Myocyte (in vitro differentiated cells): ENCODE results near the gene FYB2. TPM values are rescaled to one million over a fixed set of nuclear protein-coding genes. Genes with fewer than 3 reads are reported as not detected.

ENCODE experiments used
- DNase-seq: peaks from one replicate; pipeline ENCODE4 v3.0.0-alpha.2; 2012; ENCODE audit warnings: low read depth
- total RNA-seq: library from RNA; depleted of rRNA; stranded (reverse); fragments of >200 nt; gene quantifications from 2 replicates; pipeline ENCODE4 v1.2.3, GENCODE V29; 2014

The FYB2 gene
- total RNA-seq, 1 donor from 2014 or later, result not detected

DNA sequence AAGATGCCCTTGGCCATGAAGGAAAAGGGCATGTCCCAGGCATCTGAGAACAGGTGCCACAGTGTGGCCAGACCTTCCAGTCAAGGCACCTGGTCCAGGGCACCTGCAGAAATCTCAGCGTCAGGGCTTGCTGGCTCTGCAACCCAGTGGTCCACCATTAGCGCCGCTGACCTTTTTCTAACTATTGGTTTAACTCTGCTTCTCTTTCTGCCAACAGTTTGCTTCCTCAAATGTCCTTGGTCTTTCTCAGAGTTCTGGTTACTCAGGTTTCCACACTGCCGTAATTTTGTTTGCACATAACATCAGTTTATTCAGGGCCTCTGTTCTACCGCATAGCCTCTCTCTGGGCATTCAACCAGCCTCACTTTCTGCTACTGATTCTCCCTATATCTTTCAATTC is 16.5 kb upstream of the FYB2 start:
- DNase-seq, result no peak

DNA sequence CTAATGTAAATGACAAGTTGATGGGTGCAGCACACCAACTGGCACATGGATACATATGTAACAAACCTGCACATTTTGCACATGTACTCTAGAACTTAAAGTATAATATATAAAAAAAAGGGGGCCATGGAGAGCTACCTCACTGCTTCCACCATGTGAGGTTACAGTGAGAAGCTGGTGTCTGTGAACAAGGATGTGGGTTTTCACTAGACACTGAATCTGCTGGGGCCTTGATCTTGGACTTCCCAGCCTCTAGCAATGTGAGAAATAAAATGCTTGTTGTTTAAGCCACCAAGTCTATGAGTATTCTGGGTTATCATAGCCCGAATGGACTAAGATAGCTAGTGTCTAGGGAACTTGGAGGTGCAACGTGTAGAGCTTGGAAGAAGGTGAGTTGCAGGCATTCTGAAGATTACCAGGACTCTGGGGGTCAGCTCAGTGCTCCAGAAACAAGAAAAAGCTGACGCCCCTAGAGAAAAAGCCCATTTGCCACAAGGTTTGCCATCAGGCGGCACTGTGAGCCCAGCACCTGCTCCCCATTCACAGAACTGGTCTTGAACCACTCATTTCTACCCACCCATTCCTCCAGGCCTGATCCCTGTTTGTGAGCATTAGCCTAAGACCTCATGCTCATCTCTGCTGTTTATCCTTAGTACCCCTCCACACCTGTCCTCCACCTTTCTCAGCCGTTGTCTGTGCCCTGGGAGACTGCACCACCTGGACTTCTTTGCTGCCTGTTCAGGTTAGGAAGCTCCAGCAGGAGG is 15.1 kb upstream of the FYB2 start:
- no peak for DNase-seq

DNA sequence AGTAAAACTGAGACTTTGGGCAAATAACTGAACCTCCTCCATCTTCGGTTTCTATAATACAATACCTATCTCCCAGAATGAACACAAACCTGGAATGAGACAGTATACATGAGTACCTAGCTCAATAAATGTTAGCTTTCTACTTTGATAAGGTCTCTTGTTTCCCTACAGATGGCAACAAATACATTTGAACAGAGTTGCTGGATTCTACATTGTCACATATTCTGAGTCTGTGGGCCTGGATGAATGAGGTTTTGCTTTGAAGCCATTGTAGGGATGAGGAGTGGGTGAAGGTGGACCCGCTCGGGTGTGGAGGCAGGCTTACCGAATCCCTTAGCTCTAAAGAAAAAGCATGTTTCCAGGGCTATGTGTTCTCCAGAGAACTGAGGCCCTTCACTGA is 13.9 kb upstream of the FYB2 start:
- no peak for DNase-seq

DNA sequence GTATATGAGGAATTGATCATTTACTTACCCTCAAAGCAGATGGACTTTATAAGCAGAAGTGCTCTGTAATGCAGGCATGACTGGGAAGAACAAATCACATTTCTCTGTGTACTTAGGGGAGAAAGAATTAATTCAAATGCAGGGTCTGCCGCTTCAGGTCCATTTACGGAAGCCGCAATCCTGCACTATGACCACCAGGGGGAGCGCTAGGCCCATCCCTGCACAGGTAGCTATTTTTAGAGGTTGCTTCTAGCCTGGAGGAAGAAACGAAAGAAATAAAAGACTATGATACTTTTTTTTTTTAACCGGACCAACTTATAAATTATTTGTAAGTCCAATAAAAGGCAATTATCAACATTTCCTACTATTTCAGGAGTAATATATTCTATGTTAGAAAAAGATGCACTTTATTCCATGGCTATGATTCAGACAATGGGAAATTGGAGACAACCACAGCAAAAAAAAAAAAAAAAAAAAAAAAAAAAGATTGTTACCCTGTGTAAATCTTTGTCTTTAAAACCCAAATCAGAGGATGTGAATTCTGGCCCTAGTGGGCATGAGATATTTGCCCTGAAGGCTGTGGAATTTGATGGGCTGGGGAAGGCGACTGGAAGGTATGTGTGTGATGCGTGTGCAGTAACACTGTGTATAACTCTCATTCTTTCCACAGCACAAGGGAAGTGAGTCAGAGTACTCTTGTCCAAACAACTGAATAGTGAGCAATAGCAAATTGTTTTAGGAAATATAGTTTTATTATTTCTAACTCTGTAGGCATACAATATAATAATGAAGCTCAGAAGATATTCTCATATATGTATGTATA is 12.9 kb upstream of the FYB2 start:
- DNase-seq, result peak; percentile 83

DNA sequence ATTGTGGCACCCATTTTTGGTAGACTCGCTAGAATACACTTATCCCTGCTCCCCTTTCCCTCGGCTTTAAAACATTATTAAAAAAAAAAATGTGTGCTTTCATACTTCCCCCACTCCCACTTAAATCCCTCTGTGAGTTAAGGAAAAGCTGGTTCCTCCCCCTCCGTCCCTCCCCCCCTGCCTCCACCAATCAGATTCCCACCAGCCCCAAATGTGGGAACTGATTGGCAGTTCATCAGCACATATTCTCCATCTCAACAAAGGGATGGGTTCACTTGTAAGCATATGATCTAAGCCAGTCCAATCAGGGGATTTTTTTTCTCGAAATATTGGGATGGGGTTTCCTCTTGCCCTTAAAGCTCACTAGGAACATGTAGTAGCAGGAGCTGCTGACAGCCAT is 10.8 kb upstream of the FYB2 start:
- DNase-seq, result no peak

DNA sequence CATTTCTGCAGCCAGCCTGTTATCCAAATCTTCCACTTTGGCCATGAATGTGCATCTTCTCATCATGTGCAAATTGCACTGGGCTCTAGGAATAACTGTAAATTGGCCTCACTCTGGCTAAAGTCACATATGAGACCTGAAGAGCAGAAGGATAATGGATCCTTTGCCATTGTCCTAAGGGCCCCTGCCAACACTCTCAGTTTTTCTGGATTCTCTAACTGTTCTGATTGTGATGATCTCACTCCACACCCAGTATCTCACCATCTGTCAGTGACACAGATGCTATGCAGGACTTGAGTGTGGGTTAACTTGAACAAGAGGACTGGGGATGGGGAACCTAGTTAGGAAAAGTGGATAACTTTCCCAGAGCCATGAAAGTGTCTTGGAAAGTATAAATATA is 8.5 kb upstream of the FYB2 start:
- DNase-seq, result no peak

DNA sequence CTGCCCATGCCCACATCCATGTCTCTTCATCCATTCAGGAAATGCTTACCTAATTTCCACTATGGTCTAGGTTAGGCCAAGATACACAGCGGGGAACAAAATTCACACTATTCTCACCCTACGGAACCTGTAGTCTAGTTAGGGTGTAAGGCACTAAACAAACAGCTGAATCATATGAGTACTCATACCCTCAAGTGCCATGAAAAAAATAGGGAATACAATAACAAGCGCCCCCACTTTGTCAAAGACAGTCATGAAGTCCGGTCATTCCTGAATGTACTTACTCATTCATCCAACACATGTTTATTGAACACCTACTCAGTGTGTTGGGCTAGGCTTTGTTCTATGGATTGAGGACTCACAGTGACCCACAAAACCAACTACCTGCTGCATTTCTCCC is 6.2 kb upstream of the FYB2 start:
- no peak for DNase-seq

DNA sequence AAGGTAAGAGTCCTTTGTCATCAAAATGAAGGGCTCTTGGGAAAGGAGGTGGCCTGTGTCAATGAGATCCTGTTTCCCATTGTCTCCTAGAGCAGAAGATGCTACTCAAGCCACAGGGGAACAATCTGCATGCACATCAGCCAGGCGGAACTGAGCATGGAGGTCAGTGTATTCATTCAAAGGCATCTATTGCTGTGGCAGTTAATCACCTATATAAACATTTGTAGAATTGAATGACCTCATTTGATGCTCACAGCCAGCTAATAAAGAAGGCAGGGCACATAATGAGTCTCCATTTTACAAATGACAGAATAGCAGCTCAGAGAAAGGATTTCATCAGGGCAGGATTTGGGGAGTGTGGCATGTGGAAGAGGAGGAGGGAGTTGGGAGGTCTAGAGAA is 5.7 kb upstream of the FYB2 start:
- DNase-seq, result no peak

DNA sequence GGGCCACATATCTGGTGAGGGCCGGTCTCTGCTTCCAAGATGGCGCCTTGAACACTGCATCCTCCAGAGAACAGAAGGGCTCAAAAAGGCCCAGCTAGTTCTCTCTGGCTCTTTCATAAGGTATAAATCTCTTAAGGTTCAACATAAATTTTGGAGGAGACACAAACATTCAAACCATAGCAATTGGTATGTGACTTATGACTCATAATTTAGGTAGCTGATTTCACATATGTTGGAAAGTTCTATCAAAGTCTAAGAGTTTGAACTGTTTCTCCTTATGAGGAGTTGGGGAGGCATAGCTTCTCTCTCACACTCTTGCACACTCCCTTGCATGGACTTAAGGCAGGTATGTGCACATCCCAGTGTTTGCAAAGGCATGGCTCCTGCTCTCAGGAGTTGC is 5.1 kb upstream of the FYB2 start:
- no peak for DNase-seq

DNA sequence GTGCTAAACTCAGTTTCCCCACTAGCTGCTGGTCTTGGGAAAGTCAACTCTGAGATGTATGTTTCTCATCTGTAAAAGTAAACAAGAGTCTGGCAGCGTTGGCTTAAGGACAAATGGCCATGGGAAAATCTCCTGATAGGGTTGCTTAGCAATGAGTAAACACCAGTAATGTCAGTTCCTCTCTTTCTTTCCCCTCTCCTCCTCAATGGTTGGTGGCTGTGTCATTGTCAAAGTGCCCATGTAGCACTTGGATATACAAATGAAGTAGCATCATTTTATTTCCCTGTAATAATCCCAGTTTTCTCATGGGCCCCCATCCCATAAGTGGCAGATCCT is 2.2 kb upstream of the FYB2 start:
- no peak for DNase-seq

DNA sequence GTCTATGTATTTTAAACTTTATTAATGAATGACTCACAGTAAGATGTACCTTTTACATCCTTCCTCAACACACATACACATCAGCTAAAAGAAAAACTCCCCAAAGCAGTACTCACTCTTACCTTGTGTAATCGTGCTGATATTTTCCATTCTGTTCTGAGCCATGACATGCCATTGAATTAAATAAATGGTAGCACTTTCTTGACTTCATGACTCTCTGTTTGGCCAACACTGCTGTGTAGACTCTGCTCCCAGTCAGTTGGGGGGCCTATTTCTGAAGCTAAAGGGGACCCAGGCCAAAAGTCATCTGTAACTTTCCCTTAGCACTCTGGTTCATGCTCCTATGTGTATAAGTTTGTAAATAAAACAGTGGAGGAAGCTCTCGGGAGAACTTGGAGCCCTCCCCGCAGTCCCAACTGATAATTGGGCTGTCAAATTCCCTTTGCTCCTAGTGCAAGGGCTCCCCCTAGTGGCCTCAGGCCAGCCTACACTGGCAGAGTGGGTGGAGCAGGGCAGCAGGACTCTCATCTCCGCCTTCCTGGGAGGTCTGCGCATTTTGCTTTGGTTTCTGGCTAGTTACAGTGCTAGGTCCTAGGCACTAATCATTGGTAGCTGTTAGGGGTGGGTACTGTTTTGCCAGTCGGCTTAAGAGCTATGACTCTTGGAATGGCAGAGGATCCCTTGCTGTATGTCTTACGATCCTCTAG is 1.7 kb upstream of the FYB2 start:
- peak; percentile 79 for DNase-seq

DNA sequence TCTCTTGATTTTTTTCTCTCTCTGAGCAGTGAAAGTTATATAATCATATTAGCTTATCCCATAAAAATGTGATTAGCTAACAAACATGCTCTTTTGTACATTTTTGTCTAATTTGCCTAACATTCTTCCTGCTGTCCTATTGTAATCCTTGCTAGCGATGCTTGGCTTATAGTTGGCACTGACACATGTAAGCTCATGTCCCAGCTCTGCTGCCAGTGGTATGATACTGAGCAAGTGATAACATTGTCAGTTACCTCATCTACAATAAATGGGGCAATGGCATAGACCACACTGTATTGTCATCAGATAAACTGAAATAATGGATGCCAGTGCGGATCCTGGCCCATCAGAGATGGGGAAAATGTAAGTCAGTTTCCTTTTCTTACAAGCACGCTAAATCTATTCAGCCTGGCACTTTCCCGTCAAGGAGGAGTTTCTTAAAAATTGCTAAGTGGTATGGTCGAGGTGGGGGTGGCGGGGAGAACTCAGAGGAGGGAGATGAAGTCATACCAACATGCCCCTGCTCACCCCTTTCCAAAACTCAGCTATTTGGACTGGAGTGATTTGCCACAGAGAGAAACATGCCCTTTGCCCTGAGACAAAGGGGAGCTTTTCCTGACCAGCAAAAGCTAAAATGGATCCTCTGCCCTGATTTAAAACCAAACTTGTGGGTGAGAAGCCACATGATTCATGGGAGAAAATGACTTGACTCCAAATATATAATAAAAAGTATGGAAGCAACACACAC is 1.3 kb downstream of the FYB2 start:
- DNase-seq, result no peak

DNA sequence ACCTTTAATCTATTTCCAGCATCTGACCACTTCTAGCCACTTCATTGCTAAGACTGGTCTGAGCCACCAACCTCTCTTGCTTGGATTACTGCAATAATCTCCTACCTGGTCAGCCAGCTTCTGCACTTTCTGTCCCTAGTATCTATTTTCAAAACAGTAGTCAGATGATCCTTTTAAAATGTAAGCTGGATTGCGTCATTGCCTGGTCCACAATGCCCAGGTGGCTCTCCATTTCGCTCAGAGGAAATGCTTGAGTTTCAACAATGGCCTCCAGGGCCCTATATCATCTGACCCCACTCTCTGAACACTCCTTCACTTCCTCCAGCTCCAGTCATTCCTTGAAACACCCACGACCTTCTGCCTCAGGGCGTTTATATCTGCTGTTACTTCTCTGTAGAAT is 2.3 kb downstream of the FYB2 start:
- DNase-seq, result no peak

DNA sequence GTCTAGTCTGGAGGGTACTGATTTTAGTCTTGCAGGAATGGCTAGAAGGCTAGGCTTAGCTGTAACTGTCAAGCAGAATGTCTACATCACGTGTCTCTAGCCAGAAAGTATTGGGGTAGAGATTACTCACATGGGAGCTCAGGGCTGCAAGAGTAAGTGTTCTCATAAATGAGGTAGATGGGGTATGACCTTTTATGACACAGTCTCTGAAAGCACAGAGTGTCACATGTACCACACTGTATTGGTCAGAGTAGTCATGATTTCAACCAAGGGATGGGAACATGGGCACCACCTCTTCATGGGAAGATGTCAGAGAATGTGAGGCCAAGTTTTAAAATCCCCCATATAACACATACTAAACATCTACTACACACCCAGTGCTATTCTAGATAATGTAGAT is 2.9 kb downstream of the FYB2 start:
- DNase-seq, result no peak

DNA sequence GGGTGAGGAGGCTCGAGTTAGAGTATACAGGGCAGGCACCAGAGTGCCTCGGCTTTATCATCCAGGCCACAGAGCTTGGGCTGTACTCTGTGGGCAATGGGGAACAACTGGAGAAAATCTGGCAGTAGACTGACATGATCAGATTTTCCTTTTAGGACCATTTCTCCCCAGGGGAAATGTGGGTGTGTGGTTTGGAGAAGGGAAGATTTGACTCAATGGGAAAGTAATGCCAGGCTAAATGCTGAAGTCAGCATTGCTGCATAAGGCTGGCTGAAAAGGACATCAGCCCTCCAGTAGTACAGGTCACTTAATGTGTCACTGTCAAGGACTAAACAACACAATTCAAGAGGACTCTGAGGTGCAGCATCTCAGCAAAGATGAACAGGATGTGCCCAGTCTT is 5.0 kb downstream of the FYB2 start:
- DNase-seq, result peak; percentile 12

DNA sequence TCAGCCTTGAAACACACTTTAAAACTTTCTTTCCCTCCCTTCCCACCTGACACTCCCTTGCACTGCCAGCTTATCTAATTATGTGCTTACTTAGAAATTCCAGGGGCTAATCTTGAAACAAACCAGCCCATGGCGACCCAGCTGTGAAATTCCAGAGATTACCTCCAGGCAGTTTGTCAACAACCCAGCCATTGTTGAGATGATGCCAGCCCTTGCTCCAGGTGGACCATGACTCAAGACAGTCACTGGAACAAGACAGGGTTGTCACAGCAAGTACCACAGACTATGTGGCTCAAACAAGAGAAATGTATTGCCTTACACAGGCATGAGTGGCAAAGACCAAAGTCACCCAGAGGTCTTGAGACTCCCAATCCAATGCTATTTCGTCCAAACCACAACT is 7.9 kb downstream of the FYB2 start:
- DNase-seq, result no peak

DNA sequence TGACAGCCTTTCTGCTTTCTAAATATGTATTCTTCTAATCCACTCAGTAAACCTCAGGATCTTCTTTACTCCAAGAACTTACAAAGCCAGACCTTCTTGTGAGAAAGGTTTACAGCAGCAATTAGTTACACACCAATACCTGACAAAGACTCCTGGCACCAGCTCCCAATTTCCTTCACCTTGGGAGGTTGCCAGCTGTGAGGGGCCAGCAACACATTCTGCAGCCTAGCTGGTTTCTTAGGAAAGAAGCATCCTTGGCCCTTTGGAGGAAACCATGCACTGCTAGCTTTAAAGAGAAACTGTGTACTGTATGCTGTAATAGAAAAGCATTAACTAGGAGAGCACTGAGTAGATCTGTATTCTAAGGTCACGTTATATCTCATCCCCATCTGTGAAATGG is 10.8 kb downstream of the FYB2 start:
- no peak for DNase-seq

DNA sequence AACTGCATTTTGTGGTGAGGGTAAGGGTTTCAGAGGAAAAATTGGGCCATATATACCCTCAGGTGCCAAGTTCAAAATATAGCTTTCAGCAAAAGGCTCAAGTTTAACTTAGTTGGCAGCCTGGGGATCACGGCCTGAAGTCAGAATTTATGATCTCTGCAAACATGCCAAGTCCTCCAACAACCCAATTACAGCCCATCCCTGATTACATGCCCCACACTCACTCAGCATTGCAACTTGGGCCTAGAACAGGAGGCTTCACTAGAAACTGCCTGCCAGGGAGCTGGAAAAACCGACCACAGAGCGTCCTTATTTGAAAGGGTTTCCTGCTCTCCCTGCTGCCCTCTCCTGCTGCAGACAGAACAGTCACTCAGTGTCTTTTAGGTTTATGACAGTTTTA is 12.4 kb downstream of the FYB2 start:
- DNase-seq, result no peak

DNA sequence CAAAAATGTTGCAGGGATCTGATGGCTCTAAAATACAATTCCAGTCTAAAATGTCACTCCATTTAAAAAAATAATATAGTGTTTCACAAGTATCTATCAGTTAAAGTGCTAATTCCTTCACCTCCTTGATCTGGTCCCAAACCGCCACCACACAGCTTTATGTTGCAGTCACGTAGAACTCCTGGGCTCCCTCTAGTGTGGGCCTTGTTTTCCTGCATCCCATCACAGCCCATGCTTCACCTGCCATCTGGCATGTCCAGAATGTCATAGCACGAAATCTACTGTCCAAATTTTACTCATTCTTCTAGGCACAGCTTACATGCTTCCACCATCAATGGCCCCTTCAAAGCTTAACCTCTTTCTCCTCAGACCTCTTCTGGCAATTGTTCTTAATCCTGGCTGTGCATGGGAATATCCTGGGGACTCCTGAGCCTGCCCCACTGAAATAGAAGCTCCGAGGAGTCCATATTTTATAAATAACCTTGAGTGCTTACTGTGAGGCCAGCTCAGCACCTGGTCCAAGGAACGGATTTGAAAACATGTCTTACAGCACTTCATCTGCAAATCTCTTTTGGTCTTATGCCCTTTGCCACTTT is 15.5 kb downstream of the FYB2 start:
- peak; percentile 38 for DNase-seq

DNA sequence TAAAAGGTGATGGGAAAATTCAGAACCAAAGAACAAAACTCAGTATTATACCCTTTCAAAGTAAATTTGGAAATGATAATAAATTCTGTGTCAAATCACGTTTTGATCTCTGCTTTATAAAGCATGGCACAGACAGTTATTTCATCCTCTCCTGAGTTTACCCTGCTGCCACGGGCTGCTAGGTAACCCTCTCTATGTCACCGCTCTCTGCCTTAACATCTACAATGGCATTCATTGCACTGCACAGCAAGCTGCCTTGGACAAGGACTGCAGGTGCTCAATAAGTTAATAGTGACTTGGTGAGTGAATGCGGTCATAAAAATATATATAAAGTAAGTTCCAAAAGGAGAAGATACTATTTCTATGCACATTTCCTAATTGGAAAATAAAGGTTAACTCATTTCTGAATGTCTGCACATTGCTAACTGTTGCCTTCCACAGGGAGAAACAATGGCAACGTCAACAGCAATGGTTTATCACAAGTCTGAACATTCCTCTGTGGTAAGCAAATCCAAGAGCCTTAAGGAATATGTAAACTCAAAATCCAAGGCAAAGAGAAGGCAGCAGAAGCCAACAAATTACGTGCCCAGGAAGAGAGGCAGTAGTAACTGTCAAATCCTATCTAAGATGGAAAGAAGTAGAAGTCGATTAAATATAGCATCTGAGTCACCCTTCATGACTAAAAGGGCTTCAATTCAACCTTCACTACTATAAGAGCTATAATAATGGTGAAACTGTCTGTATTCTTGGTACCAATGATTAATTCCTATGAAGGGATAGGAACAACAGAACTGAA is 19.4 kb downstream of the FYB2 start:
- DNase-seq, result peak; percentile 30
